Glomerular visceral epithelial cell (primary cell): ENCODE measurements around the gene SLC51A.
"Not testable (repeated sequence)": the region's sequence is repeated elsewhere in the genome, so short reads cannot be mapped to it uniquely, and the experiment has no call there.

Experiments used
- DNase-seq: peaks from one replicate; pipeline ENCODE4 v3.0.0-alpha.2; 2016; ENCODE audit errors: extremely low spot score

SLC51A gene

DNA sequence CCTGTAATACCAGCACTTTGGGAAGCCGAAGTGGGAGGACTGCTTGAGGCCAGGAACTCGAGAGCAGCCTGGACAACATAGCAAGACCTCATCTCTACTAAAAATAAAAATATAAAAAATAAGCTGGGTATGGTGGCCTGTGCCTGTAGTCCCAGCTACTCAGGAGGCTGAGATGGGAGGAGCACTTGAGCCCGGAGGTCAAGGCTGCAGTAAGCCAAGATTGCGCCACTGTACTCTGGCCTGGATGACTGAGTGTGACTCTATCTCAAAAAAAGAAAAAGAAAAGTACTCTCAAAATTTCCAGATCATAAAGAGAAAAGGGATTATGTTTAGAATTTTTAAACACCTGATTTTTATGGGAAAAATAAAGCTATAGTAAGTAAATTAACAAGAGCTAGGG is 24.1 kb downstream of the SLC51A start:
- DNase-seq, result no peak

DNA sequence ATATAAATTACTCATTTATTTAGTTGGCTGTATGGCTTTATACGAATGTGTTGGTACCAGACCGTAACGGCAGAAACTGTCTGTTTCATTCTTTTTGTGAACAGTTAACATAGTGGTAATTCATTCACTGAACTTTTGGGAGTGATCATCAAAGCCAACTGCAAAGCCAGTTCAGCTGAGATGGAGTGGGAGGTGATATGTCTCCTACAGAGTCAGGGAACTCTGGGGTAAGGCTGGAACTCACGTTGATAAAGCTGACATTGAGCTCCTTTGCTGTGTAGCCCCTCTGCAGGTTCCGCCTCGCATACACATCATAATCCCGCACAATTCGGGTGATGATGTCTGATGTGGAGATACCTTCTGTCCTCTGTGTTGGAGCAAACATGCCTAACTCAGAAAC is 25.4 kb downstream of the SLC51A start:
- no peak for DNase-seq

DNA sequence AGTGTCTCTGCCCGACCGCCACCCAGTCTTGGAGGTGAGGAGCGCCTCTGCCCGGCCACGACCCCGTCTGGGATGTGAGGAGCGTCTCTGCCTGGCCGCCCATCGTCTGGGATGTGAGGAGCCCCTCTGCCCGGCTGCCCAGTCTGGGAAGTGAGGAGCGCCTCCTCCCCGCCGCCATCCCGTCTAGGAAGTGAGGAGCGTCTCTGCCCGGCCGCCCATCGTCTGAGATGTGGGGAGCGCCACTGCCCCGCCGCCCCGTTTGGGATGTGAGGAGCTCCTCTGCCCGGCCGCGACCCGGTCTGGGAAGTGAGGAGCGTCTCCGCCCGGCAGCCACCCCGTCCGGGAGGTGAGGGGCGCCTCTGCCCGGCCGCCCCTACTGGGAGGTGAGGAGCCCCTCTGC is 27.8 kb downstream of the SLC51A start:
- DNase-seq, result not testable (repeated sequence)

DNA sequence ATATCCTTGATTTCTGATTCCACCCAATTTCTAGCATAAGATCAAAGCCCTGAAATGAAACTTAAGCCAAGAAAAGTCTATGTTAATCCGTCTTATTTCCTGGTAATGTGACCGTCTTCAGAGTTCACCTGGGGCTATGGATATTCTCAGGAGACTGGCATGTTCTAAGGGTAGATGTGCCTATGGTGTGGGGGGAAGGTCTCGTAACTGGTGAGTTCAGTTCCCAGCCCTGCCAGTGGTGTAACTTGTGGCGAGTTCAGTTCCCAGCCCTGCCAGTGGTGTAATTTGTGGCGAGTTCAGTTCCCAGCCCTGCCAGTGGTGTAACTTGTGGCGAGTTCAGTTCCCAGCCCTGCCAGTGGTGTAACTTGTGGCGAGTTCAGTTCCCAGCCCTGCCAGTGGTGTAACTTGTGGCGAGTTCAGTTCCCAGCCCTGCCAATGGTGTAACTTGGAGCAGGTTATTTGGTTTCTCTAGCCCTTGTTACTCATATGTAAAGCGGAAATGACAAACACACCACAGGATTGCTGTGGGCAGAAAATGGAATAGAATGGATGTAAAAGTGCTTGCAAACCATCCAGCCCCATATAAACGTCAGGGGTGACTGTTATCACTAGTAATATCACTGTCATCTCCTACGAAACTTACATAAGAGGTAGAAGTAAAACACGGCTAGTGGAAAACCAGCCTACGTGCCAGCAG is 30.4 kb downstream of the SLC51A start:
- DNase-seq, result peak; percentile 51

DNA sequence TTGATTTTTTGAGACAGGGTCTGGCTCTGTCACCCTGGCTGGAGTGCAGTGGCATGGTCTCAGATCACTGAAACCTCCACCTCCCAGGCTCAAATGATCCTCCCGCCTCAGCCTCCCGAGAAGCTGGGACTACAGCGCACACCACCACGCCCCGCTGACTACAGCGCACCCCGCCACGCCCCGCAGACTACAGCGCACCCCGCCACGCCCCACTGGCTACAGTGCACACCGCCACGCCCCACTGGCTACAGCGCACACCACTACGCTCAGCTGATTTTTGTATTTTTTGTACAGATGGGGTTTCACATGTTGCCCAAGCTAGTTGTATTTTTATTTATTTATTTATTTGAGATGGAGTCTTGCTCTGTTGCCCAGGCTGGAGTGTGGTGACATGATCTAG is 35.6 kb downstream of the SLC51A start:
- DNase-seq, result no peak

DNA sequence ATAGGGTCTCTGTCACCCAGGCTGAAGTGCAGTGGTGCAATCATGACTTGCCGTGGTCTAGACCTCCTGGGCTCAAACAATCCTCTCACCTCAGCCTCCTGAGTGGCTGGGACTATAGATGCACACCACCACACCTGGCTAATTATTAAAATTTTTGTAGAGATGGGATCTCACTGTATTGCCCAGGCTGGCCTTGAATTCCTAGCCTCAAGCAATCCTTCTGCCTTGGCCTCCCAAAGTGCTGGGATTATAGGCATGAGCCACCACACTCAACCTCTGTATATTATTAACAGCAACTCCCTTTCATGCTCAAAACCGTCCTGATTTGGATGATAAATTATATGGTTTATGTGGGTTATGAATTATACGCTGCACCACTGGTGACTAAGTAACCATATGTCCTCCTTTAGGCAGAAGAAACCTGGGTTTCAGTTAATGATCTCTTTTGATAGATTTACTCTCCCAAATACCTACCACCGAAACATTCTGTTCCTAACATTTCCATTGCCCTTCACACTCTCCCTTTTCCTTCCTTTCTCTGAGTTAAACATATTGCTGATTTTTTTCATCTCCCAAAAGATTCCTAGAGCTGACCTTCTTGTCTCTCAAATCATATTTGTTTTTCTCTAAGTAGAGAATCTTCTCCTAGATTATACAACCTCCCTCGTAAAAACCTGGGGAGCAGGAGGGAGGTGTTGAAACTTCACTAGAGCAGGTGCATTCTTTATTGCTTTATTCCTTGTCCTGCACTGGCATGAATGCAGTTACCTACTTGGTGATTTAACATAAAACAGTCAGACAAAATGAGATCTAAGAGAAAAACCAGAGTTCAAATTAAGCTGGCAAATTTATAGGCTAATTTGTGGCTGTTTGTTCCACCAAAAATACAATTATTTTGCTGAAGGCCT is 38.3 kb downstream of the SLC51A start:
- DNase-seq, result peak; percentile 9

DNA sequence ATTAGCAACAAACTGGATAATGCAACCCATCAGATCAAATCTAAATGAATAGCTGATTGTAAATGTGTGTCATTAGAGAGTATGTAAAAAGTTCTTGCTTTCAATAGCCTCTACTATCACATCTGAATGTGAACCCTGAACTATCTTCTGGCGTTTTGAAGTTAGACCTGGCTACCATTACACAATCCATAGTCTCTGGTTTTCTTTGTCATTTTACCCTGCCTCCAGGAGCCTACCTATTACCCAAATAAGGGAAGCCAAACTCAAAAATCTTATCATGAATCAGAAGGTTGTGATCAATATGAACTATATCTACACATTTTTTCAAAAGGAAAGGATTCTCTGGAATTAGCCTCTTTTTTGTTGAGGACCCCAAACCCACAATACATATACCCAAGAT is 39.4 kb downstream of the SLC51A start:
- DNase-seq, result no peak

DNA sequence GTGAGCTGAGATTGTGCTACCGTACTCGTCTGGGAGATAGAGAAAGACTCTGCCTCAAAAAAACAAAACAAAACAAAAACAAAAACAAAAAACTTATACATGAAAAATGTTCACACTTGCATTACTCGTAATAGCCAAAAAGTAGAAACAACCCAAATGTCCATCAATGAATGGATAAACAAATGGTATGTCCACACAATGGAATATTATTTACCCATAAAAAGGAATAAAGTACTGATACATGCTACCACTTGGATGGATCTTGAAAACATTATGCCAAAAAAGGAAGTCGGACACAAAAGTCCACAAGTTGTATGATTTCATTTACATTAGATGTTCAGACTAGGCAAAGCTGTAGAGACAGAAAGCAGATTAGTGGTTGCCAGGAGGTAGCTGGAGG is 44.5 kb downstream of the SLC51A start:
- DNase-seq, result no peak

DNA sequence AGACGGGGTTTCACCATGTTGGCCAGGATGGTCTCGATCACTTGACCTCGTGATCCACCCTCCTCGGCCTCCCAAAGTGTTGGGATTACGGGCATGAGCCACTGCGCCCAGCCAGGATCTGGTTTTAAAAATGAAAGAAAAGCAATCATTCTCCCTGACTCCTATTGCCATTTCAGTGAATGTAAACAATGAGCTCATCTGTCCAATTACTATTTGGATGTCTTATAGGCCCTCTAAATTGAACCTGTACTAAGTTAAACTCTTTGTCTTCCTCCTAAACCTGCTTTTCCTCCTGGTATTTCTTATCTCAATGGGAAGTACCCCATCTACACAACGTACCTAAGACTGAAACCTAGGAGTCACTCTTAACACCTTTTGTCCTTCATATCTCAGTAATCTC is 47.5 kb downstream of the SLC51A start:
- no peak for DNase-seq

DNA sequence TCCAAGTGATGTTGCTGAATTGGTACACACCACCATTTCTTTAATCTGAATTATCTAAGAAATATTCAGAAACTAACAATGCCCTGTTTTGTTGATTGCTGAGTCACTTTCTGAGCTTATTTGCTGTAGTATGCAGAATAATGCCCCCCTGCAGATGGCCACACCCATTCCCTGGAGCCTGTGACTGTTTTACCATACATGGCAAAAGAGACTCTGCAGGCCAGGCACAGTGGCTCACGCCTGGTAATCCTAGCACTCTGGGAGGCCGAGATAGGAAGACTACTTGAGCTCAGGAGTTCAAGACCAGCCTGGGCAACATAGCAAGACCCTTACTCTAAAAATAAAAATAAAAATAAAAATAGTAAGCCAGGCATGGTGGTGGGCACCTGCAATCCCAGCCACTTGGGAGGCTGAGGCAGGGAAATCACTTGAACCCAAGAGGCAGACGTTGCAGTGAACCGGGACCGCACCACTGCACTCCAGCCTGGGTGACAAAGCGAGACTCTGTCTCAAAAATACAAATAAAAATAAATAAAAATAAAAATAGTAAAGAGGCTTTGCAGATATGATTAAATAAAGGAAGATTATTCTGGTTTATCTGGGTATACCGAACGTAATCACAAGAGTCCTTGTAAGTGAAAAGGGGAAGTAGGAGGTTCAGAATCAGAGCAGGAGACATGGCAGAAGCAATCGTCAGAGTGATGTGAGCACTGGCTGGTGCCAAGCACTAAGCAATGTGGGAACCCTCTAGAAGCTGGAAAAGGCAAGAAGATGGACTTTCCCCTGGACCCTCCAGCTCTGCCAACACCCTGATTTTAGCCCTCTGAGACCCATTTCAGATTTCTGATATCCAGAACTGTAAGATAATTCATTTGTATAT is 52.2 kb downstream of the SLC51A start:
- DNase-seq, result no peak

DNA sequence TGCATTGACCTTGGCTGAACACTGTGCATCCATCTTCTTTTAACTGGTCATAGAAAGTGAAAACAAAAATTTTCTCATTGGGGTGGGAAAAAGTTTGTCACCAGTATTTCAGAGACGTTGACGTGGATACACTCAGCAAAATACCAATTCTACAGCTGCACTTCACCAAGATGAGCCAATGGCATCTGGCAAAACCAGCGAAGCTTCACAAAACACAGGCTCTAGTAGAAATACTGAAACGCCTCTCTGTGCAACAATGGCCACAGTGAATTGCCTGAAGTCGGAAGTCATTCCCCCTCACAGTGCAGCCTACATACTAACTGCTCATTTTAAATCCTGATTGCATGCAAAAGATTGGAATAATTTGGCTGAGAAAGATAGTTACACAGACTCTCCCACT is 54.2 kb downstream of the SLC51A start:
- DNase-seq, result no peak

DNA sequence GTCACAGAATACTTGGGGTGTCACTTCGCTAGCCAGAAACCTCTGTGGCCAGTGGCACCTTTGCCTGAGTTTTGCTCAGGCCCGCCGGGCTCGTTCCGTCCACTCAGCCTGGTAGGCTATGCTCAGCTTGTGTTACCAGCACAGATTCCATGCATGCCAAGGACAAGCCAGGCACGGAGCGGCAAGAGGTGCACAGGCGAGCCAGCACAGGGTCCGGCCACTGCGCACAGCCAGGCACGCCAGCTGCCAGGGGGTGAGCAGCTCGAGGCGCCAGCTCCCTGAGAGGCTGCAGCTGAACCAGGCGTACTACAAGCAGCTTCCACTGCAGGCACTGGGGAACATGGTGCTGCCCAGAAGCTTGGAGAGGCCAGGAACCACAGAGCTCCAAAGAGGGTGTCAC is 56.5 kb downstream of the SLC51A start:
- DNase-seq, result no peak

DNA sequence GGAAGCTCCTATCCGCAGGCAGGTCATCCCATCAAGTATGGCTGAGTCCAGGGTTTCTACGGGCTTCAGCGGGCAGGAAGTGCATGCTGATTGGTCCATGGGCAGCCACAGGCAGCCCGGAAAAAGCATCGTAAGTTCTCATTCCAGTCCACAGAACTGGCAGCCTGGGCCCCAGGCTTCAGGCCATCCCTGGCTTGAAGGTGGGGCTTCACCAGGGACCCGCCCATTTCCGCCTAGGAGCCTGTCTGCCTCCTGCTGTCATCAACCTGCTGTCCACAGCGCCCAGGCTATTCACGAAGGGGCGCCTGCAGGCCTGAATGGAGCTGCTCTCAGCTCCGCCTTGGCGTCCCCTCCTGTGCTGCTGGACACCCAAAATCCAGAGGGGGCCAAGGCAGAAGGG is 57.3 kb downstream of the SLC51A start:
- no peak for DNase-seq

DNA sequence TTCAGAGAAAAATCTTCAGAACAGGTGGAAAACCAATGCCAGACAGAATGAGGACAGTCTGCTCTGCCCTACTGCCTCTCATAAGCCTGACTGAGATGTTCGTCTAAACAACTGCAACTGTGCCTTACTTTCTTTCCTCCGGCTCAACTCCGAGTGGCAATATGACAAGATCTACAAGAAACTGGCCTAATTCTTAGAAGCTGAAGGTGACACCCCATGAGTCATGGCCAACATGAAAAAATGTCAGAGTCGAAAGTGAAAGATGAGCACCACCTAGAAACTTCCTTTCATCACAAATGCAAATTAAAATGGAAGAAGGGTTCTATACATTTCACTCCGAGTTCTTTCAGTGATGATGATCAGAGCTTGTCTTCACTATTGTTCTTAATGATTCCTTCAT is 58.3 kb downstream of the SLC51A start:
- DNase-seq, result no peak

DNA sequence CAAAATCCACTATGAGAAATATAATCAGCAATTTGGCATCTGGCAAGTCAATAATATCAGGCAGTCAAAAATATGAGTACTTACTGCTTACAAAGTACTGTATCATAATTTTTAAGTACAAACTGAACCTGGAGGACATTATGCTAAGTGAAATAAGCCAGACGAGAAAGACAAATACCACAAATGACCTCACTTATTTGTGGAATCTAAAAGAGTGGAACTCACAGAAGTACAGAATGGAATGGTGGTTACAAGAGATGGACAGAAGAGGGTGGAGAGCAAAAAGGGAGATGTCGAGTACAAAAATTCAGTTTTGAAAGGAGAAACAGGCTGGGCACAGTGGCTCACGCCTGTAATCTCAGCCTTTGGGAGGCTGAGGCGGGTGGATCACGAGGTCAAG is 58.8 kb downstream of the SLC51A start:
- no peak for DNase-seq

DNA sequence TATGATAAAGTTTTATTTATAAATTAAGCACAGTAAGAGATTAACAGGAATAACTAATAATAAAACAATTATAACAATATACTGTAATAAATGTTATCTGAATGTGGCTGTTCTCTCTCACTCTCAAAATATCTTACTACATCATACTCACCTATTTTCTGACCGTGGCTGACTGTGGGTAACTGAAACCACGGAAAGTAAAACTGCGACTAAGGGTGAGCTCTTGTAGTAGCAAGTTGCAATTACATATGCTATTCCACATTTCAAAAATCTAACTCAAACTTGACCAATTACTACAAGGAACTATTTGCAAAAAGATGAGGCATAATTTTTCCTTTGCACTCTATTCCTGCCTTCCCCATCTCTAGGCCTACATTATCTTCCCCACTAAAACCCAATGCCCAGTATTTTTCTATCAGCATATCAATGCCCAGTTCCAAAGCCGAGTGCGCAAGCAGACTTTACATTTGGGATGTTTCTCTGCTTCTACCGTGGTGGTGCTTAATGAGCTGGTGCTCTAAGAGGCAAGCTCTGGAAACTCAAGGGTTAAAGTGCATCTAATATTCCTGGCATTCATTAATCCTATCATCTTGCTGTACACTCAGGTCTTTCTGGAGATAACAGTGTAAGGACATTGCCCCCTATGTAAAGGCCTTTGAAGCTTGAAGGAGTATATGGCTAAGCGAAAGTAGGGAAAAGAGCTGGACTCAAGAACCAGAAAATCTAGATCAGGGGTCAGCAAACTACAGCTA is 64.5 kb downstream of the SLC51A start:
- DNase-seq, result no peak

DNA sequence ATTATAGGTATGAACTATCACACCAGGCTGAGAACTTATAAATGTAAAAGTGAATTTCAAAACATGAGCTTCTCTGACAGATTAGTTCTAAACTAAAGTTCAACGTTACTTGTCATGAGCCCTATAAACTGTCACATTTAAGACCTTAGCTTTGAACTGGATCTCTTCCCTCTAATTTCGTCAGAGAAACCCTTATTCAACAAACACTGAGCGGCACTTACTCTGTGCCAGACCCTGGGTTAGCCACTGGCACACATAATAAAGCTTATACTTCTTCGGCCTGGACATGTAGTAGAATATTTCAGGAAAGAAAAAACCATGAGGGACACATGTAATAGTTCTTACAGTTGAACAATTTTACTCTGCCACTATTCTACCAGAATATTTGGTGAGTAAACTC is 65.6 kb downstream of the SLC51A start:
- no peak for DNase-seq
